ENCODE measurements around the gene ARHGAP31. TPM values are rescaled to one million over a fixed set of nuclear protein-coding genes. Genes with fewer than 3 reads are reported as not detected.

The ARHGAP31 gene
- total RNA-seq, 1 experiment from 2014 or later: 0.48 TPM

DNA sequence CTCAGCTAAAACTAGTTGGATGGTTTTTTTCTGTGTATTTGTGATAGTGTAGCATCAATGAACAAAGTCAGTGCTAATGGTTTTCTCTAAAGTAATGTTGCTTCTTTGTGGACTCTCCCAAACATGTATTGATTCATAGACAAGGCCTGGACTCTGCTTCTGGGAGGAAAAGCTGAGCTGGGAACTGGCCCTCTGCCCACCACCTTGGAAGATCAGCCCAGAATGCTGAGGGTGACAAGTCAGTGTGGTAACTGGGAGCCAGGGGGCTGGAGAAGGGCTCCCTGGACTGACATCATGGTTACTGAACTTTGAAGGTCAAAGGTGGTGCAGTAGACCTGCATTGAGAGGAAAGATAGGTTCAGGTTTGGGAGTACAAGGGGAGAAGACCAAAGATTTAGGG lies 3.0 kb downstream of the ARHGAP31 start:
- no peaks in the 10 kb centered on the region for H3K79me2 ChIP-seq (ENCODE audit: low read depth)
- H3K9me3 ChIP-seq (ENCODE audit: insufficient read depth, low read depth): no peaks in the 10 kb centered on the region
- BruUV-seq (replicated peaks): no TSS peak
- no peak overlapping the region for H3K4me2 ChIP-seq
- ChIA-PET POLR2A (ENCODE audit: unreplicated experiment) (interaction anchor here (0.6 kb wide), 1 partner anchor 304 kb away, joined by 13 read pairs; no protein-coding TSS in a partner anchor), CTCF (no interaction called here)
- H3K4me3 ChIP-seq: no peak overlapping the region
- H3K4me1 ChIP-seq (replicated peaks; ENCODE audit: insufficient read depth): peaks cover 13% of the 10 kb centered on the region
- H3F3A ChIP-seq (ENCODE audit: insufficient read depth, low read depth): peaks cover 14% of the 10 kb centered on the region; the same call in 1 of the 2 replicates
- H3K36me3 ChIP-seq (ENCODE audit: low read depth): no peaks in the 10 kb centered on the region
- peak overlapping the region; percentile 60 for H3K27ac ChIP-seq
- intact Hi-C loops (cut with micrococcal nuclease; ENCODE audit: unreplicated experiment): no loop called here
- DNase-seq: no peak
- no peak overlapping the region for H2AFZ ChIP-seq
- H3K9me2 ChIP-seq (ENCODE audit: insufficient read depth): no peaks in the 10 kb centered on the region
- no peaks in the 10 kb centered on the region for H4K20me1 ChIP-seq (ENCODE audit: insufficient read depth)
- TF ChIP-seq, protein P1, sequence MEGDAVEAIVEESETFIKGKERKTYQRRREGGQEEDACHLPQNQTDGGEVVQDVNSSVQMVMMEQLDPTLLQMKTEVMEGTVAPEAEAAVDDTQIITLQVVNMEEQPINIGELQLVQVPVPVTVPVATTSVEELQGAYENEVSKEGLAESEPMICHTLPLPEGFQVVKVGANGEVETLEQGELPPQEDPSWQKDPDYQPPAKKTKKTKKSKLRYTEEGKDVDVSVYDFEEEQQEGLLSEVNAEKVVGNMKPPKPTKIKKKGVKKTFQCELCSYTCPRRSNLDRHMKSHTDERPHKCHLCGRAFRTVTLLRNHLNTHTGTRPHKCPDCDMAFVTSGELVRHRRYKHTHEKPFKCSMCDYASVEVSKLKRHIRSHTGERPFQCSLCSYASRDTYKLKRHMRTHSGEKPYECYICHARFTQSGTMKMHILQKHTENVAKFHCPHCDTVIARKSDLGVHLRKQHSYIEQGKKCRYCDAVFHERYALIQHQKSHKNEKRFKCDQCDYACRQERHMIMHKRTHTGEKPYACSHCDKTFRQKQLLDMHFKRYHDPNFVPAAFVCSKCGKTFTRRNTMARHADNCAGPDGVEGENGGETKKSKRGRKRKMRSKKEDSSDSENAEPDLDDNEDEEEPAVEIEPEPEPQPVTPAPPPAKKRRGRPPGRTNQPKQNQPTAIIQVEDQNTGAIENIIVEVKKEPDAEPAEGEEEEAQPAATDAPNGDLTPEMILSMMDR (conservative IDR thresholded peaks at IDR 0.05): no peak
- TF ChIP-seq EZH2 (IDR thresholded peaks at IDR 0.05; ENCODE audit: low read depth): no peak
- H3K27me3 ChIP-seq (ENCODE audit: insufficient read depth, low read depth): no peaks in the 10 kb centered on the region

DNA sequence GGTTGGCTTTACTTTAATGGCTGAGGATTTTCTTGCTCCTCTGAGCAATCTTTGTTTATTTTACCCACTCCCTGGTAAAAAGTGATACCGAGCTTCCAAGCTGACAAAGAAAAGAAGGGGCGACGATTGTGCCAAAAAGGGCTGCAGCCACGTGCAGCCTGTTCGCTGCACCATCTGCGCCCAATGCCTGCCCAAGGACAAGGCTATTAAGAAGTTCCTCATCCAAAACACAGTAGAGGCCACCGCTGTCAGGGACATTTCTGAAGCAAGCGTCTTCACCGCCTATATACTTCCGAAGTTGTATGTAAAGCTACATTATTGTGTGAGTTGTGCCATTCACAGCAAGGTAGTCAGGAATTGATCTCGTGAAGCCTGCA lies 4.4 kb downstream of the ARHGAP31 start:
- H3K4me3 ChIP-seq: no peak overlapping the region
- H3K27me3 ChIP-seq (ENCODE audit: insufficient read depth, low read depth): no peaks in the 10 kb centered on the region
- intact Hi-C loops (cut with micrococcal nuclease; ENCODE audit: unreplicated experiment): no loop called here
- DNase-seq: no peak
- ChIA-PET POLR2A (ENCODE audit: unreplicated experiment) (no interaction called here), CTCF (no interaction called here)
- no peaks in the 10 kb centered on the region for H3K36me3 ChIP-seq (ENCODE audit: low read depth)
- no TSS peak for BruUV-seq (replicated peaks)
- no peaks in the 10 kb centered on the region for H4K20me1 ChIP-seq (ENCODE audit: insufficient read depth)
- H3K4me2 ChIP-seq: no peak overlapping the region
- peaks cover 9% of the 10 kb centered on the region; the same call in 1 of the 2 replicates for H3K4me1 ChIP-seq (replicated peaks; ENCODE audit: insufficient read depth)
- H3K79me2 ChIP-seq (ENCODE audit: low read depth): no peaks in the 10 kb centered on the region
- no peak for TF ChIP-seq EZH2 (IDR thresholded peaks at IDR 0.05; ENCODE audit: low read depth)
- TF ChIP-seq, protein P1 (conservative IDR thresholded peaks at IDR 0.05): no peak
- no peaks in the 10 kb centered on the region for H3K9me2 ChIP-seq (ENCODE audit: insufficient read depth)
- no peak overlapping the region for H3K27ac ChIP-seq
- H3K9me3 ChIP-seq (ENCODE audit: insufficient read depth, low read depth): no peaks in the 10 kb centered on the region
- no peak overlapping the region for H2AFZ ChIP-seq
- H3F3A ChIP-seq (ENCODE audit: insufficient read depth, low read depth): peaks cover 10% of the 10 kb centered on the region; the same call in 1 of the 2 replicates

DNA sequence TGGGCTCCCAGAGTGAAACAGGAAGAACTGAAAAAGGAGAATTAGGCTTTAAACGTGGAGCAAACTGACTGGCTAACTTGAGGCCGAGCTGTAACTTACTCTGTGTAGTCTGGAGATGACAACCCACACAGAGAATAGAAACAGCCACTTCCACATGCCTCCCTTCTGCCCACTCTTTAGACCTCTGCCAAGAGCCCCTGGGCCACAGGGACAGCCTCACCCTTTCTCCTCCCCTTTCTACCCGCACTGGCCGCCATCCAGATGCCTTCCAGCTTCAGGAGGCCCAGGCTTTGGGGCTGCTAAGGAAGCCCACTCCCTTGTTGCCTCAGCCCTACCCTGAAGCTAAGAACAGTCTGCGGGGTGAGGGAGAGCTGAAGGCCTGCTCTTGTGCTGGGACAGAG lies 6.8 kb downstream of the ARHGAP31 start:
- H3K4me2 ChIP-seq: no peak overlapping the region

More for the DNA sequence above, 6.8 kb downstream of the ARHGAP31 start:
- Histone ChIP-seq H3K9me2 (ENCODE audit: insufficient read depth) (no peaks in the 10 kb centered on the region), H3K9me3 (ENCODE audit: insufficient read depth, low read depth) (no peaks in the 10 kb centered on the region), H3K27ac (no peak overlapping the region), H3K27me3 (ENCODE audit: insufficient read depth, low read depth) (no peaks in the 10 kb centered on the region), H3K79me2 (ENCODE audit: low read depth) (no peaks in the 10 kb centered on the region), H3K36me3 (ENCODE audit: low read depth) (no peaks in the 10 kb centered on the region), H3K4me3 (no peak overlapping the region), H4K20me1 (ENCODE audit: insufficient read depth) (no peaks in the 10 kb centered on the region), H2AFZ (no peak overlapping the region), H3K4me1 (replicated peaks; ENCODE audit: insufficient read depth) (peaks cover 15% of the 10 kb centered on the region), H3F3A (ENCODE audit: insufficient read depth, low read depth) (peaks cover 5% of the 10 kb centered on the region; the same call in 1 of the 2 replicates)
- no peak for TF ChIP-seq EZH2 (IDR thresholded peaks at IDR 0.05; ENCODE audit: low read depth)
- TF ChIP-seq, protein P1 (conservative IDR thresholded peaks at IDR 0.05): no peak
- intact Hi-C loops (cut with micrococcal nuclease; ENCODE audit: unreplicated experiment): no loop called here
- ChIA-PET CTCF (no interaction called here), POLR2A (ENCODE audit: unreplicated experiment) (no interaction called here)
- no TSS peak for BruUV-seq (replicated peaks)
- no peak for DNase-seq
